ENCODE results near the gene TMPRSS6. TPM values are rescaled to one million over a fixed set of nuclear protein-coding genes. Genes with fewer than 3 reads are reported as not detected.

The TMPRSS6 gene
- total and polyA plus RNA-seq, 5 donors = not detected

GRCh38 chr22:37095113-37095512 is 14.4 kb downstream of the TMPRSS6 start:
- 80% methylated on average over 11 of the region's 11 CpGs for WGBS
- intact Hi-C loops (cut with DNase I) = no loop called here
- Histone ChIP-seq H3K9me3 (ENCODE audit: control insufficient read depth, low read length) (no peaks in the 10 kb centered on the region), H3K27me3 (ENCODE audit: control insufficient read depth, insufficient read depth) (no peaks in the 10 kb centered on the region), H3K4me1 (ENCODE audit: control insufficient read depth, insufficient read depth, low read length) (no peaks in the 10 kb centered on the region), H3K4me3 (ENCODE audit: low read length) (no peak overlapping the region), H3K27ac (ENCODE audit: low read length) (no peak overlapping the region)
- DNase-seq (no peak), ATAC-seq (no peak)

GRCh38 chr22:37094239-37094638 is 15.3 kb downstream of the TMPRSS6 start:
- intact Hi-C loops (cut with DNase I) = no loop called here
- Histone ChIP-seq H3K4me3 (ENCODE audit: low read length) (no peak overlapping the region), H3K9me3 (ENCODE audit: control insufficient read depth, low read length) (no peaks in the 10 kb centered on the region), H3K27me3 (ENCODE audit: control insufficient read depth, insufficient read depth) (no peaks in the 10 kb centered on the region), H3K27ac (ENCODE audit: low read length) (no peak overlapping the region), H3K4me1 (ENCODE audit: control insufficient read depth, insufficient read depth, low read length) (no peaks in the 10 kb centered on the region)
- 62% methylated on average over 1 of the region's 1 CpG for WGBS
- ATAC-seq (no peak), DNase-seq (no peak)

- Histone ChIP-seq H3K9me3 (ENCODE audit: control insufficient read depth, low read length) (no peaks in the 10 kb centered on the region), H3K27ac (ENCODE audit: low read length) (no peak overlapping the region), H3K27me3 (ENCODE audit: control insufficient read depth, insufficient read depth) (no peaks in the 10 kb centered on the region), H3K4me1 (ENCODE audit: control insufficient read depth, insufficient read depth, low read length) (no peaks in the 10 kb centered on the region), H3K4me3 (ENCODE audit: low read length) (no peak overlapping the region)
- WGBS = 50% methylated on average over 6 of the region's 6 CpGs
- DNase-seq = no peak
- ATAC-seq = no peak
- intact Hi-C loops (cut with DNase I) = no loop called here
Measured at GRCh38 chr22:37092997-37093396, 16.5 kb downstream of the TMPRSS6 start.

- DNase-seq = no peak
- Histone ChIP-seq H3K27me3 (ENCODE audit: control insufficient read depth, insufficient read depth) (no peaks in the 10 kb centered on the region), H3K9me3 (ENCODE audit: control insufficient read depth, low read length) (no peaks in the 10 kb centered on the region), H3K4me1 (ENCODE audit: control insufficient read depth, insufficient read depth, low read length) (no peaks in the 10 kb centered on the region), H3K4me3 (ENCODE audit: low read length) (no peak overlapping the region), H3K27ac (ENCODE audit: low read length) (no peak overlapping the region)
- 76% methylated on average over 7 of the region's 7 CpGs for WGBS
- intact Hi-C loops (cut with DNase I) = no loop called here
- ATAC-seq = no peak
Measured at GRCh38 chr22:37091994-37092393, 17.5 kb downstream of the TMPRSS6 start.

- Histone ChIP-seq H3K4me3 (ENCODE audit: low read length) (no peak overlapping the region), H3K9me3 (ENCODE audit: control insufficient read depth, low read length) (no peaks in the 10 kb centered on the region), H3K27me3 (ENCODE audit: control insufficient read depth, insufficient read depth) (no peaks in the 10 kb centered on the region), H3K27ac (ENCODE audit: low read length) (no peak overlapping the region), H3K4me1 (ENCODE audit: control insufficient read depth, insufficient read depth, low read length) (no peaks in the 10 kb centered on the region)
- ATAC-seq (no peak), DNase-seq (no peak)
- intact Hi-C loops (cut with DNase I) = no loop called here
- 73% methylated on average over 9 of the region's 9 CpGs for WGBS
Measured at GRCh38 chr22:37090920-37091695, 18.4 kb downstream of the TMPRSS6 start.

- DNase-seq (peak in 1 of 3 donors; percentile 16), ATAC-seq (no peak)
- Histone ChIP-seq H3K9me3 (ENCODE audit: control insufficient read depth, low read length) (no peaks in the 10 kb centered on the region), H3K27me3 (ENCODE audit: control insufficient read depth, insufficient read depth) (no peaks in the 10 kb centered on the region), H3K27ac (ENCODE audit: low read length) (no peak overlapping the region), H3K4me1 (ENCODE audit: control insufficient read depth, insufficient read depth, low read length) (no peaks in the 10 kb centered on the region), H3K4me3 (ENCODE audit: low read length) (no peak overlapping the region)
- 61% methylated on average over 12 of the region's 12 CpGs for WGBS
- intact Hi-C loops (cut with DNase I) = loop anchor here in 1 of 4 donors (10.0 kb wide), 1 partner anchor 115 kb away; no protein-coding TSS in a partner anchor
Measured at GRCh38 chr22:37089434-37089833, 20.1 kb downstream of the TMPRSS6 start.

GRCh38 chr22:37088750-37089408 is 20.6 kb downstream of the TMPRSS6 start:
- DNase-seq (no peak), ATAC-seq (no peak)
- intact Hi-C loops (cut with DNase I) = loop anchor here in 1 of 4 donors (10.0 kb wide), 1 partner anchor 116 kb away; no protein-coding TSS in a partner anchor
- H3K4me1 ChIP-seq (ENCODE audit: control insufficient read depth, insufficient read depth, low read length) = no peaks in the 10 kb centered on the region
- H3K27ac ChIP-seq (ENCODE audit: low read length) = no peak overlapping the region
- no peaks in the 10 kb centered on the region for H3K27me3 ChIP-seq (ENCODE audit: control insufficient read depth, insufficient read depth)
- H3K9me3 ChIP-seq (ENCODE audit: control insufficient read depth, low read length) = no peaks in the 10 kb centered on the region
- 76% methylated on average over 17 of the region's 17 CpGs for WGBS
- no peak overlapping the region for H3K4me3 ChIP-seq (ENCODE audit: low read length)

- peak in 1 of 3 donors; percentile 19 for DNase-seq
- WGBS = 38% methylated on average over 6 of the region's 6 CpGs
- H3K27me3 ChIP-seq (ENCODE audit: control insufficient read depth, insufficient read depth) = no peaks in the 10 kb centered on the region
Measured at GRCh38 chr22:37088108-37088605, 21.4 kb downstream of the TMPRSS6 start.

GRCh38 chr22:37086184-37086583 is 23.3 kb downstream of the TMPRSS6 start:
- intact Hi-C loops (cut with DNase I) = loop anchor here in 1 of 4 donors (10.0 kb wide), 1 partner anchor 119 kb away; no protein-coding TSS in a partner anchor
- Histone ChIP-seq H3K9me3 (ENCODE audit: control insufficient read depth, low read length) (no peaks in the 10 kb centered on the region), H3K4me3 (ENCODE audit: low read length) (no peak overlapping the region), H3K27me3 (ENCODE audit: control insufficient read depth, insufficient read depth) (no peaks in the 10 kb centered on the region), H3K27ac (ENCODE audit: low read length) (no peak overlapping the region), H3K4me1 (ENCODE audit: control insufficient read depth, insufficient read depth, low read length) (no peaks in the 10 kb centered on the region)
- no peak for ATAC-seq
- 68% methylated on average over 15 of the region's 15 CpGs for WGBS
- DNase-seq = peak in 1 of 3 donors; percentile 29

More at GRCh38 chr22:37088108-37088605, 21.4 kb downstream of the TMPRSS6 start:
- no peak overlapping the region for H3K4me3 ChIP-seq (ENCODE audit: low read length)
- intact Hi-C loops (cut with DNase I) = loop anchor here in 1 of 4 donors (10.0 kb wide), 1 partner anchor 117 kb away; no protein-coding TSS in a partner anchor
- H3K9me3 ChIP-seq (ENCODE audit: control insufficient read depth, low read length) = no peaks in the 10 kb centered on the region
- no peak for ATAC-seq
- no peak overlapping the region for H3K27ac ChIP-seq (ENCODE audit: low read length)
- H3K4me1 ChIP-seq (ENCODE audit: control insufficient read depth, insufficient read depth, low read length) = no peaks in the 10 kb centered on the region

- DNase-seq (peak in 1 of 3 donors; percentile 40), ATAC-seq (no peak)
- WGBS = 89% methylated on average over 10 of the region's 10 CpGs
- Histone ChIP-seq H3K9me3 (ENCODE audit: control insufficient read depth, low read length) (no peaks in the 10 kb centered on the region), H3K4me1 (ENCODE audit: control insufficient read depth, insufficient read depth, low read length) (no peaks in the 10 kb centered on the region), H3K27me3 (ENCODE audit: control insufficient read depth, insufficient read depth) (no peaks in the 10 kb centered on the region), H3K4me3 (ENCODE audit: low read length) (no peak overlapping the region), H3K27ac (ENCODE audit: low read length) (no peak overlapping the region)
- intact Hi-C loops (cut with DNase I) = loop anchor here in 1 of 4 donors (10.0 kb wide), 1 partner anchor 120 kb away; no protein-coding TSS in a partner anchor
Measured at GRCh38 chr22:37084385-37084784, 25.1 kb downstream of the TMPRSS6 start.

- peak in 1 of 3 donors; percentile 5 for DNase-seq
- 80% methylated on average over 6 of the region's 6 CpGs for WGBS
- no peak for ATAC-seq
- Histone ChIP-seq H3K27ac (ENCODE audit: low read length) (no peak overlapping the region), H3K4me1 (ENCODE audit: control insufficient read depth, insufficient read depth, low read length) (no peaks in the 10 kb centered on the region), H3K4me3 (ENCODE audit: low read length) (no peak overlapping the region), H3K9me3 (ENCODE audit: control insufficient read depth, low read length) (no peaks in the 10 kb centered on the region), H3K27me3 (ENCODE audit: control insufficient read depth, insufficient read depth) (no peaks in the 10 kb centered on the region)
- intact Hi-C loops (cut with DNase I) = loop anchor here in 1 of 4 donors (10.0 kb wide), 1 partner anchor 121 kb away; no protein-coding TSS in a partner anchor
Measured at GRCh38 chr22:37083914-37084313, 25.6 kb downstream of the TMPRSS6 start.
